Mesenchymal stem cell (in vitro differentiated cells and primary cell): ENCODE data around the gene SMARCC2.

ENCODE experiments used
- DNase-seq: peaks from one replicate; pipeline ENCODE4 v3.0.0-alpha.2; 2013
- H2AFZ ChIP-seq: one replicate; pipeline ENCODE4 v1.6.1; 2013; ENCODE audit warnings: low read depth, mild to moderate bottlenecking, control low read depth, inconsistent platforms, low read length, moderate library complexity
- H2AK5ac ChIP-seq: 2 replicates; pipeline ENCODE4 v1.6.1; 2013; ENCODE audit warnings: low read length, moderate library complexity, mild to moderate bottlenecking, inconsistent platforms; ENCODE audit not compliant: severe bottlenecking
- H2BK120ac ChIP-seq: one replicate; pipeline ENCODE4 v1.6.1; 2013; ENCODE audit warnings: low read depth, mild to moderate bottlenecking, inconsistent platforms, low read length, moderate library complexity
- H2BK12ac ChIP-seq, 2 experiments: one replicate each; pipeline ENCODE4 v1.6.1; 2013; ENCODE audit warnings: inconsistent platforms in 2 of 2, low read length in 2 of 2, mild to moderate bottlenecking in 2 of 2, moderate library complexity in 2 of 2, control low read depth in 1 of 2
- H2BK15ac ChIP-seq: one replicate; pipeline ENCODE4 v1.6.1; 2013; ENCODE audit warnings: mild to moderate bottlenecking, low read depth, inconsistent platforms; ENCODE audit not compliant: poor library complexity, severe bottlenecking
- H2BK5ac ChIP-seq: 2 replicates; pipeline ENCODE4 v1.6.1; 2013; ENCODE audit warnings: low read depth, mild to moderate bottlenecking, low read length, control low read depth, inconsistent platforms; ENCODE audit not compliant: poor library complexity, severe bottlenecking
- H3K14ac ChIP-seq, 2 experiments: one replicate each; pipeline ENCODE4 v1.6.1; 2013; ENCODE audit warnings: inconsistent platforms in 2 of 2, low read length in 2 of 2, control low read depth in 1 of 2, mild to moderate bottlenecking in 1 of 2, moderate library complexity in 1 of 2
- H3K18ac ChIP-seq, 2 experiments: one replicate each; pipeline ENCODE4 v1.6.1; 2013; ENCODE audit warnings: inconsistent platforms in 2 of 2, low read length in 2 of 2, control low read depth in 1 of 2, low read depth in 1 of 2, mild to moderate bottlenecking in 1 of 2
- H3K23ac ChIP-seq, 2 experiments: one replicate each; pipeline ENCODE4 v1.6.1; 2013; ENCODE audit warnings: inconsistent platforms in 2 of 2, low read length in 2 of 2, mild to moderate bottlenecking in 2 of 2, moderate library complexity in 2 of 2, control low read depth in 1 of 2
- H3K27ac ChIP-seq: 2 replicates; pipeline ENCODE4 v1.5.1; 2013; ENCODE audit warnings: mild to moderate bottlenecking, moderate library complexity, low read length, control low read depth, inconsistent platforms; ENCODE audit not compliant: poor library complexity, severe bottlenecking
- H3K27me3 ChIP-seq, 2 experiments: 2 replicates each; pipeline versions ENCODE4 v1.6.1 to v1.7.0; 2013; ENCODE audit warnings: low read length in 2 of 2, mild to moderate bottlenecking in 2 of 2, moderate library complexity in 2 of 2, control low read depth in 1 of 2, inconsistent platforms in 1 of 2; ENCODE audit not compliant: control insufficient read depth in 1 of 2, insufficient read depth in 1 of 2
- H3K36me3 ChIP-seq, 2 experiments: 2 replicates each; pipeline versions ENCODE4 v1.6.1 to v1.7.0; 2013; ENCODE audit warnings: low read length in 2 of 2, control low read depth in 1 of 2, inconsistent platforms in 1 of 2, low read depth in 1 of 2, mild to moderate bottlenecking in 1 of 2; ENCODE audit not compliant: insufficient read depth in 2 of 2, control insufficient read depth in 1 of 2
- H3K4ac ChIP-seq, 2 experiments: one replicate each; pipeline ENCODE4 v1.6.1; 2013; ENCODE audit warnings: inconsistent platforms in 2 of 2, low read length in 2 of 2, mild to moderate bottlenecking in 2 of 2, moderate library complexity in 2 of 2, control low read depth in 1 of 2, low read depth in 1 of 2
- H3K4me1 ChIP-seq: 2 replicates; pipeline ENCODE4 v1.6.1; 2013; ENCODE audit warnings: low read depth, low read length, control low read depth; ENCODE audit not compliant: control insufficient read depth, insufficient read depth
- H3K4me2 ChIP-seq: 2 replicates; pipeline ENCODE4 v1.6.1; 2013; ENCODE audit warnings: low read length, mild to moderate bottlenecking, inconsistent platforms; ENCODE audit not compliant: poor library complexity, severe bottlenecking
- H3K4me3 ChIP-seq, 2 experiments: 2 replicates each; pipeline versions ENCODE4 v1.5.1 to v1.7.0; 2013; ENCODE audit warnings: low read length in 2 of 2, mild to moderate bottlenecking in 2 of 2, control low read depth in 1 of 2, low read depth in 1 of 2; ENCODE audit not compliant: insufficient read depth in 1 of 2
- H3K79me1 ChIP-seq: replicated peaks from 2 replicates; pipeline ENCODE4 v1.6.1; 2013; ENCODE audit warnings: mild to moderate bottlenecking, control low read depth, low read length, inconsistent platforms; ENCODE audit not compliant: poor library complexity, severe bottlenecking
- H3K9ac ChIP-seq: 2 replicates; pipeline ENCODE4 v1.7.0; 2013; ENCODE audit warnings: mild to moderate bottlenecking, low read length, moderate library complexity
- H3K9me3 ChIP-seq: 2 replicates; pipeline ENCODE4 v1.7.0; 2013; ENCODE audit warnings: mild to moderate bottlenecking, low read length; ENCODE audit not compliant: control insufficient read depth
- H4K8ac ChIP-seq: one replicate; pipeline ENCODE4 v1.6.1; 2013; ENCODE audit warnings: inconsistent platforms, mild to moderate bottlenecking, low read length, moderate library complexity
- H4K91ac ChIP-seq: one replicate; pipeline ENCODE4 v1.6.1; 2013; ENCODE audit warnings: mild to moderate bottlenecking, low read length, inconsistent platforms
- WGBS: methylation state at CpG from one replicate; pipeline ENCODE4 v1.1.7; 2013; ENCODE audit warnings: mixed read lengths; 5-methylcytosine and 5-hydroxymethylcytosine counted together

Gene SMARCC2

DNA sequence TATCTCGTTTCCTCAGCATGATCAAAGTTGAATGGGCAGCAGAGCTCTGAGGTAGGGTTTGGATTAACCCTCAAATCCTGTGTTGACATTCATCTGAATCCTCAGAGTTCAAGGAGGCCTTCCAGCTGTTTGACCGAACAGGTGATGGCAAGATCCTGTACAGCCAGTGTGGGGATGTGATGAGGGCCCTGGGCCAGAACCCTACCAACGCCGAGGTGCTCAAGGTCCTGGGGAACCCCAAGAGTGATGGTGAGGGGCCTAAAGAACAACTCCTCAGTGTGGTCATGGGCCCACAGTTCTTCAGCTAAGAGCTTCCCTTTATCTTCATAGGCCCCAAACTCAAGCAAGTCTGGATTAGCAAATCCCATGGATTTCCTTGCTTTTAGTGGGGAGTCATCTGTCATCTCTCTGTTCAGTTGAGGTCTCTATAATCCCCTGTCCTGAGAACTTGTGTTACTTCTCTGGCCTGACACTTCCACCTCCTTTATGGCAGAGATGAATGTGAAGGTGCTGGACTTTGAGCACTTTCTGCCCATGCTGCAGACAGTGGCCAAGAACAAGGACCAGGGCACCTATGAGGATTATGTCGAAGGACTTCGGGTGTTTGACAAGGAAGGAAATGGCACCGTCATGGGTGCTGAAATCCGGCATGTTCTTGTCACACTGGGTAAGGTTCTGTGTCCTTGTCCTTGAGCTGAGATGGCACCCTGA lies 29.6 kb downstream of the SMARCC2 start:
- Histone ChIP-seq H3K27ac (peak overlapping the region; percentile 97), H2BK120ac (no peak overlapping the region), H3K4me1 (peaks cover 23% of the 10 kb centered on the region), H3K9me3 (no peaks in the 10 kb centered on the region), H3K14ac (peak overlapping the region in 1 of 2 experiments; percentile 26), H3K79me1 (peaks cover 5% of the 10 kb centered on the region), H3K4me3 (peak overlapping the region; percentile 83 to 95), H4K91ac (no peak overlapping the region), H3K4me2 (peak overlapping the region; percentile 79), H4K8ac (no peak overlapping the region), H2BK15ac (no peak overlapping the region), H3K27me3 (no peaks in the 10 kb centered on the region), H3K23ac (no peak overlapping the region), H3K36me3 (peaks cover 57 to 66% of the 10 kb centered on the region in 2 experiments), H3K4ac (no peak overlapping the region), H2AK5ac (peak overlapping the region; percentile 17), H3K18ac (no peak overlapping the region), H2BK12ac (no peak overlapping the region), H3K9ac (peak overlapping the region; percentile 99), H2AFZ (no peak overlapping the region), H2BK5ac (no peak overlapping the region)
- 61% methylated on average over 8 of the region's 8 CpGs for WGBS
- DNase-seq, result no peak

GRCh38 chr12:56158926-56159461 lies 30.3 kb downstream of the SMARCC2 start:
- under 1% methylated on average over 5 of the region's 6 CpGs for WGBS
- H2AK5ac ChIP-seq, result peak overlapping the region; percentile 81
- peak overlapping the region in 1 of 2 experiments; percentile 28 for H3K18ac ChIP-seq
- H3K4me2 ChIP-seq, result peak overlapping the region; percentile 79
- H4K91ac ChIP-seq, result no peak overlapping the region
- no peaks in the 10 kb centered on the region for H3K9me3 ChIP-seq
- no peak overlapping the region for H2BK120ac ChIP-seq
- H2BK12ac ChIP-seq, result no peak overlapping the region
- H2BK15ac ChIP-seq, result no peak overlapping the region
- peak overlapping the region in 1 of 2 experiments; percentile 64 for H3K14ac ChIP-seq
- peaks cover 20% of the 10 kb centered on the region for H3K4me1 ChIP-seq
- no peak overlapping the region for H3K23ac ChIP-seq
- peak overlapping the region; percentile 83 to 95 for H3K4me3 ChIP-seq
- H3K27me3 ChIP-seq, result no peaks in the 10 kb centered on the region
- peak overlapping the region; percentile 97 for H3K27ac ChIP-seq
- peak overlapping the region; percentile 39 for H2BK5ac ChIP-seq
- peak overlapping the region; percentile 99 for H3K9ac ChIP-seq
- H2AFZ ChIP-seq, result no peak overlapping the region
- H3K79me1 ChIP-seq, result peaks cover 11% of the 10 kb centered on the region
- peak; percentile 72 for DNase-seq
- peaks cover 53 to 66% of the 10 kb centered on the region in 2 experiments for H3K36me3 ChIP-seq
- H4K8ac ChIP-seq, result no peak overlapping the region
- H3K4ac ChIP-seq, result peak overlapping the region; percentile 39 to 55

- H3K9me3 ChIP-seq, result no peaks in the 10 kb centered on the region
- H3K14ac ChIP-seq, result peak within 1 kb of the TSS in 1 of 2 experiments; percentile 98
Measured at GRCh38 chr12:56158029-56158925, 31.0 kb downstream of the SMARCC2 start, which contains the start of gene MYL6. MYL6 (plus strand) TSS chr12:56158359; CDS start chr12:56158402, 43 bp downstream.

More at GRCh38 chr12:56158029-56158925, 31.0 kb downstream of the SMARCC2 start, which contains the start of gene MYL6:
- Histone ChIP-seq H3K18ac (peak within 1 kb of the TSS; percentile 94 to 96), H3K27me3 (no peaks in the 10 kb centered on the region), H2BK5ac (peak within 1 kb of the TSS; percentile 39), H3K4me2 (peak within 1 kb of the TSS; percentile 79), H3K4ac (peak within 1 kb of the TSS; percentile 77 to 95), H4K91ac (peak within 1 kb of the TSS; percentile 77), H2BK12ac (peak within 1 kb of the TSS in 1 of 2 experiments; percentile 59), H3K4me3 (peak within 1 kb of the TSS; percentile 83 to 95), H2AK5ac (peak within 1 kb of the TSS; percentile 81), H3K27ac (peak within 1 kb of the TSS; percentile 98), H3K9ac (peak within 1 kb of the TSS; percentile 99), H4K8ac (peak within 1 kb of the TSS; percentile 87), H3K23ac (peak within 1 kb of the TSS in 1 of 2 experiments; percentile 91), H2AFZ (peak within 1 kb of the TSS; percentile 8), H3K79me1 (peaks cover 16% of the 10 kb centered on the region), H2BK120ac (peak within 1 kb of the TSS; percentile 67), H3K36me3 (peaks cover 49 to 59% of the 10 kb centered on the region in 2 experiments), H3K4me1 (peaks cover 26% of the 10 kb centered on the region), H2BK15ac (peak within 1 kb of the TSS; percentile 60)
- peak; percentile 98 for DNase-seq
- 0% methylated on average over 20 of the region's 30 CpGs for WGBS
